Panc1 (cell line): Measurements from ENCODE around the gene INS.

Source experiments
- TCF7L2 ChIP-seq: IDR thresholded peaks from 2 replicates; pipeline ENCODE4 v1.6.1; 2011; ENCODE audit warnings: mild to moderate bottlenecking, low read depth, low read length, inconsistent platforms
- TF ChIP-seq, protein P1 (sequence below): fragments of 450-650 bp; IDR thresholded peaks from 2 replicates; pipeline ENCODE4 v1.5.1; 2017; ENCODE audit warnings: mild to moderate bottlenecking
- TF ChIP-seq, protein P2 (sequence below), 2 experiments: IDR thresholded peaks; 2 replicates each; pipeline ENCODE4 v1.6.1; 2011 to 2012; ENCODE audit warnings: low read depth in 2 of 2, control low read depth in 1 of 2, low read length in 1 of 2, mild to moderate bottlenecking in 1 of 2, moderate library complexity in 1 of 2; ENCODE audit not compliant: insufficient read depth in 1 of 2

DNA sequence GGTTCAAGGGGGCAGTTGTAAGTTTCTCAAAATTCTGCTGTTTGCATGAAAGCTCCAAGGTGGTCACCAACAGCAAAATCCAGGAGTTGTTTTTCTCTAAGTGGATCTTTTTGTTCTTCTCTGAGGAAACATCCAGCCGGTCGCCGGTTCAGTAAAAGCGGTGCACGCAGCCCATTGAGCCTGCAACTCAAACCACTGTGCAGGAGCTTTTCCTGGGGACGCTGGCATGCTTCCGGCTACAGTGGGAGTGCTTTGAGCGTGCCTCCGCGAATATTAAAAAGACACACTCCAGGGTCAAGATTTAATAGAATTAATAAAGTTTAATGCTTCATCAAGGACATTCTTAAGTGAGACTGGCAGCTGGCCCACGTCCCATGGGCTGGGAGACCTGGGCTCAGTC is 47.2 kb downstream of the INS start:
- TF ChIP-seq, protein P1, sequence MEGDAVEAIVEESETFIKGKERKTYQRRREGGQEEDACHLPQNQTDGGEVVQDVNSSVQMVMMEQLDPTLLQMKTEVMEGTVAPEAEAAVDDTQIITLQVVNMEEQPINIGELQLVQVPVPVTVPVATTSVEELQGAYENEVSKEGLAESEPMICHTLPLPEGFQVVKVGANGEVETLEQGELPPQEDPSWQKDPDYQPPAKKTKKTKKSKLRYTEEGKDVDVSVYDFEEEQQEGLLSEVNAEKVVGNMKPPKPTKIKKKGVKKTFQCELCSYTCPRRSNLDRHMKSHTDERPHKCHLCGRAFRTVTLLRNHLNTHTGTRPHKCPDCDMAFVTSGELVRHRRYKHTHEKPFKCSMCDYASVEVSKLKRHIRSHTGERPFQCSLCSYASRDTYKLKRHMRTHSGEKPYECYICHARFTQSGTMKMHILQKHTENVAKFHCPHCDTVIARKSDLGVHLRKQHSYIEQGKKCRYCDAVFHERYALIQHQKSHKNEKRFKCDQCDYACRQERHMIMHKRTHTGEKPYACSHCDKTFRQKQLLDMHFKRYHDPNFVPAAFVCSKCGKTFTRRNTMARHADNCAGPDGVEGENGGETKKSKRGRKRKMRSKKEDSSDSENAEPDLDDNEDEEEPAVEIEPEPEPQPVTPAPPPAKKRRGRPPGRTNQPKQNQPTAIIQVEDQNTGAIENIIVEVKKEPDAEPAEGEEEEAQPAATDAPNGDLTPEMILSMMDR, result no peak
- TF ChIP-seq, protein P2, sequence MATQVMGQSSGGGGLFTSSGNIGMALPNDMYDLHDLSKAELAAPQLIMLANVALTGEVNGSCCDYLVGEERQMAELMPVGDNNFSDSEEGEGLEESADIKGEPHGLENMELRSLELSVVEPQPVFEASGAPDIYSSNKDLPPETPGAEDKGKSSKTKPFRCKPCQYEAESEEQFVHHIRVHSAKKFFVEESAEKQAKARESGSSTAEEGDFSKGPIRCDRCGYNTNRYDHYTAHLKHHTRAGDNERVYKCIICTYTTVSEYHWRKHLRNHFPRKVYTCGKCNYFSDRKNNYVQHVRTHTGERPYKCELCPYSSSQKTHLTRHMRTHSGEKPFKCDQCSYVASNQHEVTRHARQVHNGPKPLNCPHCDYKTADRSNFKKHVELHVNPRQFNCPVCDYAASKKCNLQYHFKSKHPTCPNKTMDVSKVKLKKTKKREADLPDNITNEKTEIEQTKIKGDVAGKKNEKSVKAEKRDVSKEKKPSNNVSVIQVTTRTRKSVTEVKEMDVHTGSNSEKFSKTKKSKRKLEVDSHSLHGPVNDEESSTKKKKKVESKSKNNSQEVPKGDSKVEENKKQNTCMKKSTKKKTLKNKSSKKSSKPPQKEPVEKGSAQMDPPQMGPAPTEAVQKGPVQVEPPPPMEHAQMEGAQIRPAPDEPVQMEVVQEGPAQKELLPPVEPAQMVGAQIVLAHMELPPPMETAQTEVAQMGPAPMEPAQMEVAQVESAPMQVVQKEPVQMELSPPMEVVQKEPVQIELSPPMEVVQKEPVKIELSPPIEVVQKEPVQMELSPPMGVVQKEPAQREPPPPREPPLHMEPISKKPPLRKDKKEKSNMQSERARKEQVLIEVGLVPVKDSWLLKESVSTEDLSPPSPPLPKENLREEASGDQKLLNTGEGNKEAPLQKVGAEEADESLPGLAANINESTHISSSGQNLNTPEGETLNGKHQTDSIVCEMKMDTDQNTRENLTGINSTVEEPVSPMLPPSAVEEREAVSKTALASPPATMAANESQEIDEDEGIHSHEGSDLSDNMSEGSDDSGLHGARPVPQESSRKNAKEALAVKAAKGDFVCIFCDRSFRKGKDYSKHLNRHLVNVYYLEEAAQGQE (IDR thresholded peaks at IDR 0.05; ENCODE audit: insufficient read depth in 1 of 2, low read depth in 2 of 2, low read length in 1 of 2), result no peak
- TF ChIP-seq TCF7L2, result no peak
